Measurements from ENCODE around the gene SECISBP2.

GRCh38 chr9:89350988-89351557, 32.8 kb downstream of the SECISBP2 start:
- TF ChIP-seq EZH2phosphoT487 (IDR thresholded peaks at IDR 0.05; ENCODE audit: insufficient read depth, low read depth) = no peak
- TF ChIP-seq EZH2 (IDR thresholded peaks at IDR 0.05; ENCODE audit: insufficient read depth, poor library complexity, severe bottlenecking) = no peak
